ENCODE results near the gene RAB11FIP2. TPM values are rescaled to one million over a fixed set of nuclear protein-coding genes. Genes with fewer than 3 reads are reported as not detected.

Gene RAB11FIP2
- total and polyA plus RNA-seq, 2 of the 4 experiments (the other 2 are of a cell fraction), result 3.6 to 16.1 TPM

DNA sequence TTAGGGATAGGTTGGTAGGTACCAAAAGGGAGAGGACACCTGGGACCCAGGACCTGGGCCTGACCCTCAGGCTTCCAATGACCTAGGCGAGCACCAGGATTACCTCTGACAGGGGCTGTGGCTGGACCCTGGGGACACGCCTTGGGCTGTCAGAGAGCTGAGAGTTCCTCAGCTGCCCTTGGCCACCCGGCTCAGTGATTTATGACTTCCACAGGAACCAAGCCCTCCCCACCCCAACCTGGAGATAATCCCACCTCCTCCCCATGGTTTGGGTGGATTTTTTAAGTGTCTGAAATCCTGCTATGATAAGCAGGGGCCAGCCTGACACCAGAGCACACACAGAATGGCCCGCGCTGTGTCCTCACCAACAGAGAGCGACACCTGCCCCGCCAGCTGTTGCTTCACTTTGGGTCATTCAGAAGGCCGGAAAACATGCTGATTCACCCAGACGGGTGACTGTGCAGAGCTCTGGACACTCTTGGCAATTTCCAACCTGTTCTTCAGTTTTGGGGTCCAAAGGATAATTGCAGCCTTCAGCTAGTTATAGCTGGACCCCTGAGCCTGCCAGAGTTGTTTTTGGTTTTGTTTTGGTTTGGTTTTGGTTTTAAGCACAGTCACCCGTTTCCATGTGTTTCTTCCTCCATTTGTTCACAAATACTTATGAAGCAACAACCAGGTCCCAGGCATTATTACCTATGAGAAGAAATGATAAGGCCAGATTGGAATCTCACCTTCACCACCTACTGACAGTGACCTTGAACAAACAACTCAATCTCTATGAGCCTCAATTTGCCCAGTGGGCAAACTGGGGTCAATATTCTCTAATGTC is 78.2 kb downstream of the RAB11FIP2 start:
- intact Hi-C loops (cut with micrococcal nuclease) (no loop called here), dilution Hi-C loops (cut with HindIII; ENCODE audit: low sequenced_read_pairs, unreplicated experiment) (no loop called here), in situ Hi-C loops (cut with MboI; ENCODE audit: low sequenced_read_pairs) (no loop called here)
- Histone ChIP-seq H2BK15ac (ENCODE audit: low read depth, low read length) (no peak overlapping the region), H3K79me1 (ENCODE audit: low read depth in 1 of 2, low read length in 2 of 2) (no peaks in the 10 kb centered on the region), H2BK5ac (ENCODE audit: low read depth, low read length, poor library complexity, severe bottlenecking) (no peak overlapping the region), H3K27me3 (ENCODE audit: control insufficient read depth, insufficient read depth, low read length) (no peaks in the 10 kb centered on the region), H3K4me1 (ENCODE audit: control insufficient read depth, insufficient read depth, low read length) (no peaks in the 10 kb centered on the region), H4K91ac (ENCODE audit: insufficient read depth, low read depth, low read length) (no peak overlapping the region), H2AK9ac (replicated peaks; ENCODE audit: low read depth, low read length, poor library complexity) (no peak overlapping the region), H2BK20ac (ENCODE audit: low read depth, low read length) (no peak overlapping the region), H3K9me3 (ENCODE audit: control insufficient read depth, insufficient read depth, low read length) (no peaks in the 10 kb centered on the region), H4K5ac (ENCODE audit: low read depth, low read length) (no peak overlapping the region), H3K14ac (replicated peaks; ENCODE audit: low read depth, low read length) (no peak overlapping the region), H3K4me3 (ENCODE audit: insufficient read depth, low read depth, low read length) (no peak overlapping the region), H2BK120ac (ENCODE audit: low read depth, low read length) (no peak overlapping the region), H3K4me2 (ENCODE audit: low read depth, low read length) (no peak overlapping the region), H4K8ac (ENCODE audit: low read depth in 2 of 2, low read length in 2 of 2) (no peak overlapping the region), H2AFZ (replicated peaks; ENCODE audit: low read length, poor library complexity) (no peak overlapping the region), H3K18ac (ENCODE audit: low read depth, low read length) (no peak overlapping the region), H3K36me3 (ENCODE audit: control insufficient read depth, insufficient read depth, low read length) (no peaks in the 10 kb centered on the region), H2AK5ac (ENCODE audit: low read depth, low read length) (no peak overlapping the region), H4K20me1 (ENCODE audit: insufficient read depth, low read length) (no peaks in the 10 kb centered on the region), H3K9me1 (ENCODE audit: insufficient read depth, low read length) (no peaks in the 10 kb centered on the region), H3K56ac (ENCODE audit: extremely low read depth, insufficient read depth, low read length) (no peak overlapping the region), H3K4ac (ENCODE audit: low read depth, low read length) (no peak overlapping the region), H3K27ac (ENCODE audit: insufficient read depth, low read length) (no peak overlapping the region), H3K9ac (ENCODE audit: low read depth, low read length) (no peak overlapping the region), H3K23ac (ENCODE audit: low read depth, low read length) (no peak overlapping the region)
- 89% methylated on average over 4 of the region's 10 CpGs; no CpG with 5 or more reads in 1 of the 2 experiments for WGBS, 2 experiments (ENCODE audit: extremely low coverage in 2 of 2, insufficient read length in 1 of 2)
- ATAC-seq (ENCODE audit: low read depth), result no peak
- ChIA-PET CTCF (interaction anchor here (0.6 kb wide), 1 partner anchor 222 kb away, joined by 3 read pairs; no protein-coding TSS in a partner anchor), POLR2A (ENCODE audit: unreplicated experiment) (no interaction called here)
- DNase-seq, result no peak
- no TSS peak for BruUV-seq (replicated peaks)
- no peak for TF ChIP-seq RCOR1 (IDR thresholded peaks at IDR 0.05; ENCODE audit: insufficient replicate concordance, low read length)
- no peak for TF ChIP-seq POLR2A (IDR thresholded peaks at IDR 0.05; ENCODE audit: low read depth, low read length)
- no peak for TF ChIP-seq RAD21 (IDR thresholded peaks at IDR 0.05; ENCODE audit: low read length)
- TF ChIP-seq ELK1 (IDR thresholded peaks at IDR 0.05; ENCODE audit: borderline replicate concordance, low read depth, low read length), result no peak
- TF ChIP-seq BHLHE40 (IDR thresholded peaks at IDR 0.05; ENCODE audit: low read depth, low read length), result no peak
- TF ChIP-seq CTCF (conservative IDR thresholded peaks at IDR 0.05; ENCODE audit: low read depth, low read length), result no peak
- no peak for TF ChIP-seq USF2 (IDR thresholded peaks at IDR 0.05; ENCODE audit: low read depth, low read length)
- no peak for TF ChIP-seq MAFK (IDR thresholded peaks at IDR 0.05; ENCODE audit: low read depth, low read length)
- TF ChIP-seq NFE2L2 (IDR thresholded peaks at IDR 0.05; ENCODE audit: low read depth, low read length), result no peak
- no peak for TF ChIP-seq CHD1 (IDR thresholded peaks at IDR 0.05; ENCODE audit: low read depth, low read length)
- TF ChIP-seq MXI1 (IDR thresholded peaks at IDR 0.05; ENCODE audit: borderline replicate concordance, low read depth, low read length), result no peak
- no peak for TF ChIP-seq MAZ (IDR thresholded peaks at IDR 0.05; ENCODE audit: borderline replicate concordance, low read depth, low read length)
- TF ChIP-seq CEBPB (IDR thresholded peaks at IDR 0.05; ENCODE audit: low read depth, low read length), result no peak
- TF ChIP-seq RFX5 (IDR thresholded peaks at IDR 0.05; ENCODE audit: low read depth, low read length), result no peak
